IPS-18a (cell line): Measurements from ENCODE around the gene EIF4E.
"Not testable (repeated sequence)": the region's sequence is repeated elsewhere in the genome, so short reads cannot be mapped to it uniquely, and the experiment has no call there.

Source experiments
- H3K27ac ChIP-seq: one replicate; pipeline ENCODE4 v1.5.1; 2013; ENCODE audit warnings: low read length
- H3K27me3 ChIP-seq: one replicate; pipeline ENCODE4 v1.6.1; 2013; ENCODE audit warnings: mild to moderate bottlenecking, low read length; ENCODE audit not compliant: control insufficient read depth, insufficient read depth
- H3K36me3 ChIP-seq: one replicate; pipeline ENCODE4 v1.6.1; 2013; ENCODE audit warnings: low read depth, low read length; ENCODE audit not compliant: control insufficient read depth
- H3K4me1 ChIP-seq: one replicate; pipeline ENCODE4 v1.6.1; 2013; ENCODE audit warnings: low read depth, low read length; ENCODE audit not compliant: control insufficient read depth
- H3K4me3 ChIP-seq: one replicate; pipeline ENCODE4 v1.5.1; 2013; ENCODE audit warnings: low read length
- H3K9ac ChIP-seq: one replicate; pipeline ENCODE4 v1.6.1; 2013; ENCODE audit warnings: mild to moderate bottlenecking, low read length, moderate library complexity
- H3K9me3 ChIP-seq: one replicate; pipeline ENCODE4 v1.6.1; 2013; ENCODE audit warnings: low read depth, low read length; ENCODE audit not compliant: control insufficient read depth

EIF4E gene

DNA sequence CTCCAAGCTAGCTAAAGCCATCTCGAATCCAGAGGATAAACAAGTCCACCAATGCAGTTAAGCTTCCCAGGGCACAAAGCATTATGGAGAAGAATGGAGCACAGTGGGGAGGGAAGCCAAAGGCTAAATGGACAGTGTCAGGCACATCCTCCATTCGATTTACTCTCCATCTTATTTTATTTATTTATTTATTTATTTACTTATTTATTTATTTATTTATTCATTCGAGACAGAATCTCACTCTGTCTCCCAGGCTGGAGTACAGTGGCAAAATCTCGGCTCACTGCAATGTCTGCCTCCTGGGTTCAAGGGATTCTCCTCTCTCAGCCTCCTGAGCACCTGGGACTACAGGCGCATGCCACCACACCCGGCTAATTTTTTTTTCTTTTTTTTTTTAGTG, 26.3 kb upstream of the EIF4E start:
- Histone ChIP-seq H3K9me3 (no peaks in the 10 kb centered on the region), H3K9ac (no peak overlapping the region), H3K4me3 (no peak overlapping the region), H3K27ac (no peak overlapping the region), H3K4me1 (no peaks in the 10 kb centered on the region), H3K36me3 (no peaks in the 10 kb centered on the region), H3K27me3 (no peaks in the 10 kb centered on the region)

- no peaks in the 10 kb centered on the region for H3K27me3 ChIP-seq
- no peaks in the 10 kb centered on the region for H3K9me3 ChIP-seq
- H3K27ac ChIP-seq: no peak overlapping the region
- no peaks in the 10 kb centered on the region for H3K36me3 ChIP-seq
- H3K9ac ChIP-seq: no peak overlapping the region
- H3K4me1 ChIP-seq: no peaks in the 10 kb centered on the region
- no peak overlapping the region for H3K4me3 ChIP-seq
Measured at GRCh38 chr4:98951710-98952109, 22.8 kb upstream of the EIF4E start.

DNA sequence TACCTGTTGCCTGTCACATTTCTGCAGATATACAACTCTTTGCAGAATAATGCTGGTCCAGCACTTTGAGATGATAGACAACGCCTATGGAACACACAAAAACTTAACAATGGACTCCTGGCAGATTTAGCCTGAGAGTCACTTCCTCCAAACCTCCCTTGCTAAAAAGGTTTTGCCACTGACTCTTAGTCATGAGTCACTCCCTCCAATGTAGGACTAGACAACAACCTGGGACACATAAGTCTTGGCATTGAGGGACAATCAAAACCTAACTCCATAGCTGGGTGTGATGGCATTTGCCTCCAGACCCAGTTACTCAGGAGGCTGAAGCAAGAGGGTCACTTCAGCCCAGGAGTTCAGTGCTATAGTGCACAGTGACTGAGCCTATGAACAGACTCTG, 22.0 kb upstream of the EIF4E start:
- Histone ChIP-seq H3K36me3 (no peaks in the 10 kb centered on the region), H3K27ac (no peak overlapping the region), H3K9me3 (no peaks in the 10 kb centered on the region), H3K4me3 (no peak overlapping the region), H3K4me1 (no peaks in the 10 kb centered on the region), H3K9ac (no peak overlapping the region), H3K27me3 (no peaks in the 10 kb centered on the region)

- no peaks in the 10 kb centered on the region for H3K36me3 ChIP-seq
- no peaks in the 10 kb centered on the region for H3K27me3 ChIP-seq
- H3K27ac ChIP-seq: no peak overlapping the region
- no peaks in the 10 kb centered on the region for H3K9me3 ChIP-seq
- H3K9ac ChIP-seq: no peak overlapping the region
- H3K4me1 ChIP-seq: no peaks in the 10 kb centered on the region
- no peak overlapping the region for H3K4me3 ChIP-seq
Measured at GRCh38 chr4:98946359-98946758, 17.4 kb upstream of the EIF4E start.

GRCh38 chr4:98945297-98945850, 16.4 kb upstream of the EIF4E start:
- H3K4me1 ChIP-seq: no peaks in the 10 kb centered on the region
- H3K36me3 ChIP-seq: no peaks in the 10 kb centered on the region
- no peaks in the 10 kb centered on the region for H3K27me3 ChIP-seq
- H3K4me3 ChIP-seq: no peak overlapping the region
- no peak overlapping the region for H3K9ac ChIP-seq
- H3K9me3 ChIP-seq: no peaks in the 10 kb centered on the region
- H3K27ac ChIP-seq: no peak overlapping the region

DNA sequence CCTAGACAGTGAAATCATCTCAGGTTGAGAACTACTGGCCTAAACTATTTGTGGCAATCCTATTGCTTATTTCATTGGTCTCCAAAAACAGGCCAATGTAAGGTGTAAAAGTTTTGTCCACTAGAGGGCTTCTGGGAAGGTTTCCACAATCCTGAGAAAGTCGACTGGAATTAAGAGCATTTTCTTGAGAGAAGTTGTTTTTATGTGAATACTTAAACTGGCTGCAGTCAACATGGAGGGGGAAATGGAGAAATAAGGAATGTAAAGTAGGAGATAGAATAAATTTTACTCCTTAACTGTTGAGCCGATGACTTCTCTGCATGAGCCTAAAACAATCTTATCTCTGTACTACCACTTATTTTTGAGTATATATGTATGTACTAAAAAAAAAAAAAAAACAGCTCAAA, 11.0 kb upstream of the EIF4E start:
- no peaks in the 10 kb centered on the region for H3K36me3 ChIP-seq
- H3K27ac ChIP-seq: no peak overlapping the region
- H3K27me3 ChIP-seq: no peaks in the 10 kb centered on the region
- H3K9me3 ChIP-seq: no peaks in the 10 kb centered on the region
- no peak overlapping the region for H3K4me3 ChIP-seq
- H3K4me1 ChIP-seq: peaks cover 8% of the 10 kb centered on the region
- no peak overlapping the region for H3K9ac ChIP-seq

DNA sequence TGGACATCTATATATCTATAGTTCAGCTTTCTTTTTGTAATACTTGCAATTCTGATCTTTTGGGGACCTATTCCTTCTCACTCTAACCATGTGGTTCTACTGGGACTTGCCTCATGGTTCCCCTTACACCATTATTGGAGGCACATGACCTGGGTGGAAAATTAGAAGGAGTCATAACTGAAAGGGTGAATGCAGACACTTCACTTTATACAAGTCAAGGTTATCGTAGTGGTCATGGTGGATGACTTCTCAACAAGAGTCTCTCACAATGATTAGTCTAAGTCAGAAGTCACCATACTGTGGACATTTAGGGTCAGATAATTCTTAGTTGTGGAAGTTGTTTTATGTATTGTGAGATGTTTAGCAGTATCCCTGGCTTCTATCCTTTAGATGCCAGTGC, 10.5 kb upstream of the EIF4E start:
- no peak overlapping the region for H3K27ac ChIP-seq
- H3K9ac ChIP-seq: no peak overlapping the region
- H3K9me3 ChIP-seq: no peaks in the 10 kb centered on the region
- no peaks in the 10 kb centered on the region for H3K36me3 ChIP-seq
- H3K4me1 ChIP-seq: peaks cover 8% of the 10 kb centered on the region
- no peaks in the 10 kb centered on the region for H3K27me3 ChIP-seq
- no peak overlapping the region for H3K4me3 ChIP-seq

GRCh38 chr4:98937986-98938720, 9.2 kb upstream of the EIF4E start:
- Histone ChIP-seq H3K9ac (peak overlapping the region; percentile 20), H3K27ac (peak overlapping the region; percentile 54)

GRCh38 chr4:98935633-98936032, 6.7 kb upstream of the EIF4E start:
- Histone ChIP-seq H3K36me3 (no peaks in the 10 kb centered on the region), H3K27me3 (no peaks in the 10 kb centered on the region), H3K4me3 (no peak overlapping the region), H3K9me3 (peaks cover 5% of the 10 kb centered on the region), H3K4me1 (peaks cover 8% of the 10 kb centered on the region), H3K9ac (no peak overlapping the region), H3K27ac (no peak overlapping the region)

More at GRCh38 chr4:98937986-98938720, 9.2 kb upstream of the EIF4E start:
- Histone ChIP-seq H3K36me3 (no peaks in the 10 kb centered on the region), H3K4me3 (no peak overlapping the region), H3K27me3 (no peaks in the 10 kb centered on the region), H3K4me1 (peaks cover 8% of the 10 kb centered on the region), H3K9me3 (no peaks in the 10 kb centered on the region)

DNA sequence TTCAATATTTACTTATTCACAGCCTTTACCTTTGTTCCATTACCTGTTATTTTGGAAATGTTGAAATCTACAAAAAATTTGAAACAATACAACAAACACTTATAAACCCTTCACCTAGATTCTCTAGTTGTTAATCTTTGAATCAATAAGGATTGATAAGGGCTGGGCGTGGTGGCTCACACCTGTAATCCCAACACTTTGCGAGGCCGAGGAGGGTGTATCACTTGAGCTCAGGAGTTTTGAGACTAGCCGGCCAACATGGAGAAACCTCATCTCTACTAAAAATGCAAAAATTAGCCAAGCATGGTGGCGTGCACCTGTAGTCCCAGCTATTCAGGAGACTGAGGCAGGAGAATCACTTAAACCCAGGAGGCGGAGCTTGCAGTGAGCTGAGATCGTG, 5.9 kb upstream of the EIF4E start:
- Histone ChIP-seq H3K9me3 (peaks cover 12% of the 10 kb centered on the region), H3K4me1 (peaks cover 11% of the 10 kb centered on the region)
- not testable (repeated sequence) for H3K27ac ChIP-seq, H3K27me3 ChIP-seq, H3K9ac ChIP-seq, H3K36me3 ChIP-seq, H3K4me3 ChIP-seq

GRCh38 chr4:98932539-98932938, 3.6 kb upstream of the EIF4E start:
- no peaks in the 10 kb centered on the region for H3K36me3 ChIP-seq
- H3K9me3 ChIP-seq: peaks cover 13% of the 10 kb centered on the region
- H3K4me3 ChIP-seq: no peak overlapping the region
- H3K27me3 ChIP-seq: no peaks in the 10 kb centered on the region
- H3K9ac ChIP-seq: no peak overlapping the region
- peaks cover 10% of the 10 kb centered on the region for H3K4me1 ChIP-seq
- no peak overlapping the region for H3K27ac ChIP-seq

DNA sequence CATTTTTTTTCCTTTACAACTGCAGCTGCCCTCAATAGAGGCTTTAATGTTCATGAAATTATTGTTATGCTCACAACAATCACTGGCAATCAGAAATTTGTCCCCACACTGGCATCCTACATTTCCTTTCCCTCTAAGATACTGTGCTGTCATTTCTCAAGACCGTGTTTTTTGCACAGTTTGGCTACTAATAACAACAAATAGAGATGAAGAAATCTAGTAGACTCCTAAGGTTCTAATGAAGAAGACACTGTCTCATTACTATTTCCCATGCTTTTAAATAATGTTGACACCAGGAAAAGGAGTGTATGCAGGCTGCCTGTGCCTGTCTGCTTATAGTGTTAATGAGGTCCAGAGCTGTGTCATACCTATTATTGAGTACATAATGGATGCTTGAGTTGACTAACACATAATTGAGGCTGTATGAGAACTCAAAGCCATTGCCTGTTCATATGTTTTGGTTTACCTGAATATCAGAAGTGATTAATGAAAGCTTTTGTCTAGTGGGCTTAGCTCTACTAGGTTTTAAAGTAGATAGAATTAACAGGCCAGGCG, 1.5 kb upstream of the EIF4E start:
- H3K27ac ChIP-seq: no peak overlapping the region
- no peak overlapping the region for H3K4me3 ChIP-seq
- H3K9ac ChIP-seq: no peak overlapping the region
- H3K27me3 ChIP-seq: no peaks in the 10 kb centered on the region
- peaks cover 13% of the 10 kb centered on the region for H3K9me3 ChIP-seq
- peaks cover 14% of the 10 kb centered on the region for H3K4me1 ChIP-seq
- H3K36me3 ChIP-seq: peaks cover 6% of the 10 kb centered on the region
